Middle frontal gyrus (tissue), 1 donor: ENCODE measurements around the gene APOOL.
A peak's percentile ranks its signal among the peaks of the same experiment; 100 is the strongest.
"Not testable (repeated sequence)": the region's sequence is repeated elsewhere in the genome, so short reads cannot be mapped to it uniquely, and the experiment has no call there.

ENCODE experiments used
- DNase-seq: peaks from one replicate; pipeline ENCODE4 v3.0.0-alpha.2; 2015; ENCODE audit warnings: low spot score; ENCODE audit errors: extremely low spot score

APOOL gene

GRCh38 chrX:85003655-85004244 is at the start of gene APOOL:
Gene APOOL, plus strand, starts transcription at chrX:85003877. Its CDS starts 36 bp downstream, at chrX:85003913.
- peak; percentile 59 for DNase-seq

GRCh38 chrX:84956304-84956703 is 47.4 kb upstream of the APOOL start:
- DNase-seq, result no peak

- DNase-seq, result no peak
These were observed 28.9 kb upstream of the APOOL start for GRCh38 chrX:84974803-84975202.

- DNase-seq, result not testable (repeated sequence)
These were observed 11.9 kb upstream of the APOOL start for GRCh38 chrX:84991739-84992138.

- DNase-seq, result no peak
These were observed 10.5 kb upstream of the APOOL start for GRCh38 chrX:84993150-84993549.

GRCh38 chrX:85001344-85001743 is 2.3 kb upstream of the APOOL start:
- no peak for DNase-seq

- DNase-seq, result no peak
These were observed 578 bp downstream of the APOOL start for GRCh38 chrX:85004255-85004654.

GRCh38 chrX:85012098-85012497 is 8.4 kb downstream of the APOOL start:
- DNase-seq, result no peak

GRCh38 chrX:85015351-85015750 is 11.7 kb downstream of the APOOL start:
- DNase-seq, result not testable (repeated sequence)

GRCh38 chrX:85017721-85018120 is 14.0 kb downstream of the APOOL start:
- no peak for DNase-seq

GRCh38 chrX:85018471-85018870 is 14.8 kb downstream of the APOOL start:
- no peak for DNase-seq

GRCh38 chrX:85020216-85020615 is 16.5 kb downstream of the APOOL start:
- DNase-seq, result no peak

- DNase-seq, result no peak
These were observed 20.4 kb downstream of the APOOL start for GRCh38 chrX:85024044-85024443.

- no peak for DNase-seq
These were observed 20.9 kb downstream of the APOOL start for GRCh38 chrX:85024562-85024961.

- no peak for DNase-seq
These were observed 22.5 kb downstream of the APOOL start for GRCh38 chrX:85026170-85026569.

GRCh38 chrX:85029043-85029442 is 25.4 kb downstream of the APOOL start:
- DNase-seq, result no peak

- no peak for DNase-seq
These were observed 27.8 kb downstream of the APOOL start for GRCh38 chrX:85031505-85031904.

GRCh38 chrX:85037114-85037513 is 33.4 kb downstream of the APOOL start:
- no peak for DNase-seq

GRCh38 chrX:85051627-85052026 is 48.0 kb downstream of the APOOL start:
- DNase-seq, result no peak

GRCh38 chrX:85052205-85052604 is 48.5 kb downstream of the APOOL start:
- DNase-seq, result no peak

GRCh38 chrX:85052636-85053343 is 49.1 kb downstream of the APOOL start:
- no peak for DNase-seq

GRCh38 chrX:85065512-85066198 is 62.0 kb downstream of the APOOL start:
- no peak for DNase-seq

- not testable (repeated sequence) for DNase-seq
These were observed 73.6 kb downstream of the APOOL start for GRCh38 chrX:85077247-85077646.
